Umbilical cord (tissue), 2 donors: Measurements from ENCODE around the gene AXL. TPM values are rescaled to one million over a fixed set of nuclear protein-coding genes. Genes with fewer than 3 reads are reported as not detected.

Experiments used
- DNase-seq: peaks from one replicate; pipeline ENCODE4 v3.0.0-alpha.2; 2015; ENCODE audit warnings: low spot score
- total RNA-seq: library from RNA; depleted of rRNA; stranded (reverse); fragments of >200 nt; gene quantifications from one replicate; pipeline ENCODE4 v1.2.3, GENCODE V29; 2014; ENCODE audit warnings: low replicate concordance; ENCODE audit not compliant: insufficient read depth

Gene AXL
- total RNA-seq, 1 donor from 2014 or later = 104 TPM

DNA sequence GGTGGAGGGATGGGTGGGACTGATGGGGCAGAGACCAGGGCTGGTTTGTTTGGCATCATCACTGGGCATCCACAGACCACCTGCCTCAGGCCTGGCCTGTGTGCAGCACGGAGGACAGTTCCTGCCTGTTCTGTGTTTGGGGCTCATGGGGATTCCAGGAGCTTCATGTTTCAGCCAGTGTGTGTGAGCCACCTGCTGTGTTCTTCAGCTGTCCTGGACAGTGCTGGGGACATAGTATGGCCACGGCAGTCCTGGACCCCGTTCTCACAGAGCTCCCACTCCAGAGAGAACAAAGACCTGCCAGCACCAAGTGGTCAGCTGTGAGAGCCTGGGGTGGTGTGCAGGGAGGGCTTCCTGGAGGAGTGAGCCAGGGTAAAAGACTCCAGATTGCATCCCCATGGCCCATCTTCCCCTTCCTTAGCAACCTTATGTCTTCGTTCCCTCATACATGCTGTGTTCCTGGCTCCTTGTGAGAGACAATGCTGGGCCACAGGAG is 89.0 kb downstream of the AXL start:
- no peak for DNase-seq

- peak; percentile 95 for DNase-seq
These were observed 89.6 kb downstream of the AXL start for GRCh38 chr19:41308450-41309179.

DNA sequence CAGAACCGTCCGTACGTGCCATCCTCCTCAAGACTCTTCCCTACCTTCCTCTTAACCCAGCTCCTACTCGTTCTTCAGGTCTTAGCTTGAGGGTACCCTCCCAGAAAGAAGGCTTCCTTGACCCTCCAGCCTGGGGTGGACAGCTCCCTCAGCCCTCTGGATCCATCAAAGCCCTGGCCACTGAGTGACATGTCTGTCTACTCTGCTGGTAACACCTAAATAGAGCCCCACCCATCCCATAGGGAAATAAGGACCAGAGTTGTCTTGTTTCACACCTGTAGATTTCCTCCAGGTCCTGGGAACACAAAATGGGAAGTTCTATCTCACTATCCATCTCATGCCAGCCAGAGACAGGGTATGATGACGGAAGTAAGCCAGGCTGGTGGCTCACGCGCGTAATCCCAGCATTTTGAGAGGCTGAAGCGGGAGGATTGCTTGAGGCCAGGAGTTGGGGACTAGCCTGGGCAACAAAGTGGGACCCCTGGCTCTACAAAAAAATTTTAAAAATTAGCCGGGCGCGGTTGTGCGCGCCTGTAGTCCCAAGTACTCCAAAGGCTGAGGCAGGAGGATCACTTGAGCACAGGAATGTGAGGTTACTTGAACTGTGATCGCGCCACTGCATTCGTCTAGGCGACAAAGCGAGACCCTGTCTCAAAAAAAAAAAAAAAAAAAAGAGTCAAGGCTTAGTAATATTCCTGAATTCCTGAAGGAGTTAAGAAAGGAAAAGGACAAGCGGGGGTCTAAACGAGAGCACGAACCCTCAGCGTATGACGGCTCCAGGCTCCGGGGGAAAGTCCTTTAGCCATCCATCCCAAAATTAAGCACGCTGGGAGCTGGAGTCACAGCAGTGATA is 90.4 kb downstream of the AXL start:
- DNase-seq = peak; percentile 35

DNA sequence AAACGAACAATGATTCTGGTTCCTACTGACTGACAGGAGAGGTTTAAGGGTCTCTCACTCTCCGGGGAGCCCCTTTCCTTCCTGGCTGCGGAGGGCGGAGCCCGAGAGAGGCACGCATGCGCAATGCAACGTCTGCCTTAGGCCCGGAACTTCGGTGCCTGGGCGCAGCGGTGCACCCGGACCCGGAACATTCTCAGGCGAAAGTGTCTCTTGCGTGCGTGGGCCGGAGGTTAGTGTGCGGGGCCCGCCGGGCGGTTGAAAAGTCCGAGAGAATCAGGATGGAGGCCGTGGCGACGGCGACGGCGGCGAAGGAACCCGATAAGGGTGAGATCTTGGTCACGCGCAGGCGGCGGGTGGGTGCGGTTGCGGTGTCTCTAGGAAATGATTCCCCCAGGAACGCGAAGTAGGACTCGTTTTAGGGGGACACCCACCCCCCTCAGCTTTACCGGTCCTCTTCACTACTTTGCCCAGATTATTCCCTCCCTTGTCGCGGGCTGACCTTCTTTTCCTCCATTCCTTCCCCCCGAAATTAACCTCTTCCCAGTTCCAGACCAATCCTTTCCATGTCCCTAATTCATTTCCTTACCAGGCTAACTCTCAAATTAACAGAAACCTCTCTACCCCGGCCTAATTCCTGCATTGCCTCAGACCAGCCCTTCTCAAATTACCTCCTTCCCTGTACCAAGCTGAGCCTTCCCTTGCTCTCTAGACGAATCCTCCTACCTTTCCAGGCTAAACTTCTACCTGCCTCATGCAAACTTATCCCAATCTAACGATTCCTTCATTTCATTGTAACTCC is 91.2 kb downstream of the AXL start, which contains the start of gene CCDC97:
Gene CCDC97 (plus strand): TSS at position 140 of the 799 bp plus-strand sequence. CDS start 139 bp downstream, at position 279.
- DNase-seq = peak; percentile 94

DNA sequence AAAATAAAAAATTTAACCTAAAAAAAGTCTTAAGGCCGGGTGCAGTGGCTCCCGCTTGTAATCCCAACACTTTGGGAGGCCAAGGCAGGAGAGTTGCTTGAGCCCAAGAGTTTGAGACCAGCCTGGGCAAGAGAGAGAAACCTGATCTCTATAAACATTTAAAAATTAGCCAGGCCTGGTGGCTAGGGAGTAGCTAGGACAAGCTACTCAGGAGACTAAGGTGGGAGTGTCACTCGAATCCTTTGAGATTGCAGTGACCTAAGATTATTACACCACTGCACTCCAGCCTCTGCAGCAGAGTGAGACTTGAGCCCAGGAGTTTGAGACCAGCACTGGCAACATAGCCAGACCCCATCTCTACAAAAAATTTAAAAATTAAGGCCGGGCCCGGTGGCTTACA is 92.0 kb downstream of the AXL start:
- DNase-seq = no peak

Other genes starting within 250 kb of the AXL start
- gene CYP2B6, start 227.9 kb upstream of the AXL start, total RNA-seq = 0.48 TPM
- gene CYP2A13, start 130.8 kb upstream of the AXL start, total RNA-seq = not detected
- not detected for gene CYP2F1, start 104.8 kb upstream of the AXL start, total RNA-seq
- gene CYP2S1, start 26.0 kb upstream of the AXL start, total RNA-seq = 1.2 TPM
- 56.8 TPM for gene HNRNPUL1, start 45.1 kb downstream of the AXL start, total RNA-seq
- 5.1 TPM for gene CCDC97, start 90.9 kb downstream of the AXL start, total RNA-seq
- 13.2 TPM for gene TGFB1, start 134.7 kb downstream of the AXL start, total RNA-seq
- 2.2 TPM for gene B9D2, start 144.9 kb downstream of the AXL start, total RNA-seq
- 32.0 TPM for gene TMEM91, start 157.3 kb downstream of the AXL start, total RNA-seq
- gene EXOSC5, start 178.1 kb downstream of the AXL start, total RNA-seq = 15.9 TPM
- gene BCKDHA, start 178.6 kb downstream of the AXL start, total RNA-seq = 31.1 TPM
- not detected for gene B3GNT8, start 208.2 kb downstream of the AXL start, total RNA-seq
- gene DMAC2, start 220.7 kb downstream of the AXL start, total RNA-seq = 20.9 TPM
- not detected for gene ERICH4, start 223.9 kb downstream of the AXL start, total RNA-seq